Fibroblast of mammary gland (primary cell): ENCODE data around the gene JKAMP.

Source experiments
- DNase-seq: peaks from one replicate; pipeline ENCODE4 v3.0.0-alpha.2; 2010; ENCODE audit warnings: low read depth
- H3K4me3 ChIP-seq: 2 replicates; pipeline ENCODE4 v1.5.1; 2011; ENCODE audit warnings: low read depth, mild to moderate bottlenecking, low read length, moderate library complexity; ENCODE audit not compliant: control insufficient read depth
- TF ChIP-seq, protein P1 (sequence below): conservative IDR thresholded peaks from 2 replicates; pipeline ENCODE4 v1.5.1; 2011; ENCODE audit warnings: low read depth, low read length, inconsistent platforms; ENCODE audit not compliant: control insufficient read depth, insufficient read depth

Gene JKAMP

DNA sequence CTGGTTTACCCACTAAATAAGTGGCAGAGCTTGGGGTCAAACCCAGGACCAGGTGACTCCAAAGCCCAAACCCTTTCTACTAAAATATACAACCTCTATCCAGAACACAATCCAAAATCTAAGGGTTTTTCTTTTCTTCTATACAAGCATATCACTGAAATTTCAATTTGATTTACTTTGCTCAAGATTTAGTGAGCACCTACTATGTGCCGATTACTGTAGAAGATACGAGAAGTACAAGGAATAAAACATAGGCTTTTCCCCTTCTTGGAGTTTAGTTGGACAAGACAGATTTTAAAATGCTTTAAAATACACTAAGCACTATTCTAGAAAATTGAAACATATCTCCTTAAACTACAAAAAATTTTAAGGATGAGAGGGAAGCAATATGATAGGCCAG is 2.9 kb upstream of the JKAMP start:
- peak overlapping the region; percentile 20 for H3K4me3 ChIP-seq
- TF ChIP-seq, protein P1, sequence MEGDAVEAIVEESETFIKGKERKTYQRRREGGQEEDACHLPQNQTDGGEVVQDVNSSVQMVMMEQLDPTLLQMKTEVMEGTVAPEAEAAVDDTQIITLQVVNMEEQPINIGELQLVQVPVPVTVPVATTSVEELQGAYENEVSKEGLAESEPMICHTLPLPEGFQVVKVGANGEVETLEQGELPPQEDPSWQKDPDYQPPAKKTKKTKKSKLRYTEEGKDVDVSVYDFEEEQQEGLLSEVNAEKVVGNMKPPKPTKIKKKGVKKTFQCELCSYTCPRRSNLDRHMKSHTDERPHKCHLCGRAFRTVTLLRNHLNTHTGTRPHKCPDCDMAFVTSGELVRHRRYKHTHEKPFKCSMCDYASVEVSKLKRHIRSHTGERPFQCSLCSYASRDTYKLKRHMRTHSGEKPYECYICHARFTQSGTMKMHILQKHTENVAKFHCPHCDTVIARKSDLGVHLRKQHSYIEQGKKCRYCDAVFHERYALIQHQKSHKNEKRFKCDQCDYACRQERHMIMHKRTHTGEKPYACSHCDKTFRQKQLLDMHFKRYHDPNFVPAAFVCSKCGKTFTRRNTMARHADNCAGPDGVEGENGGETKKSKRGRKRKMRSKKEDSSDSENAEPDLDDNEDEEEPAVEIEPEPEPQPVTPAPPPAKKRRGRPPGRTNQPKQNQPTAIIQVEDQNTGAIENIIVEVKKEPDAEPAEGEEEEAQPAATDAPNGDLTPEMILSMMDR: no peak
- DNase-seq: no peak

GRCh38 chr14:59481871-59482540 is 2.3 kb upstream of the JKAMP start:
- DNase-seq: peak; percentile 90
- peak overlapping the region; percentile 87 for H3K4me3 ChIP-seq
- TF ChIP-seq, protein P1: no peak

- DNase-seq: peak; percentile 93
- H3K4me3 ChIP-seq: peak overlapping the region; percentile 87
- TF ChIP-seq, protein P1: no peak
Observed at GRCh38 chr14:59482541-59483331, 1.6 kb upstream of the JKAMP start.

GRCh38 chr14:59483363-59483762 is 954 bp upstream of the JKAMP start:
- TF ChIP-seq, protein P1: no peak
- H3K4me3 ChIP-seq: peak overlapping the region; percentile 87
- peak; percentile 89 for DNase-seq

- H3K4me3 ChIP-seq: peak overlapping the region; percentile 87
- TF ChIP-seq, protein P1: no peak
- DNase-seq: peak; percentile 37
Observed at GRCh38 chr14:59484639-59485175, 390 bp downstream of the JKAMP start.

- H3K4me3 ChIP-seq: no peak overlapping the region
- DNase-seq: no peak
- TF ChIP-seq, protein P1: no peak
Observed at GRCh38 chr14:59490756-59491155, 6.4 kb downstream of the JKAMP start.
